GM12892 (cell line): Measurements from ENCODE around the gene ITGB8.

ENCODE experiments used
- POLR2A ChIP-seq: IDR thresholded peaks from 2 replicates; pipeline ENCODE4 v1.6.1; 2011; ENCODE audit warnings: low read depth, low read length, control low read depth
- POLR2AphosphoS5 ChIP-seq: IDR thresholded peaks from 2 replicates; pipeline ENCODE4 v1.6.1; 2011; ENCODE audit warnings: low read depth, low read length, control low read depth
- TAF1 ChIP-seq: IDR thresholded peaks from 2 replicates; pipeline ENCODE4 v1.6.1; 2011; ENCODE audit warnings: low read depth, mild to moderate bottlenecking, control low read depth, low read length, borderline replicate concordance

DNA sequence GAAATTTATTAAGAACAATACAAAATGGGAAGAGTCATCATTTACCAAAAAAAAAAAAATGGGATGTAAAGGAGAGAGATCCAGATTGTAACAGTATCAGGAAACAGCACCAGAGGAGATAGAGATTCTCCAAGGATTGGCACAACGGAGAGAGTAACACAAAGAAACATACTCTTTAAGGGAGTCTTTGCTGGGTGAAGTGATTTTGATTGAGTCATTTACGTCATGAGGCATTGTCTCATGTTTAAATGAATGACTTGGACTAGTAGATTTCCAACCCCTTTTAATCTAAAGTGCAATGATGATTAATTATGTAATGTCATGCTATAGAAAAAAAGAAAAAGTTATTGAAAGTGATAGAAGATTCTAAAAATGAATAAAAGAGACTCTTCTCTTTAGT lies 68.8 kb downstream of the ITGB8 start:
- TF ChIP-seq POLR2A (no peak), POLR2AphosphoS5 (no peak), TAF1 (no peak)
